ENCODE results near the gene POLR3A. TPM values are rescaled to one million over a fixed set of nuclear protein-coding genes. Genes with fewer than 3 reads are reported as not detected.
"Not testable (repeated sequence)": the region's sequence is repeated elsewhere in the genome, so short reads cannot be mapped to it uniquely, and the experiment has no call there.

The POLR3A gene
- total RNA-seq, 1 experiment from 2014 or later = 14.9 TPM

GRCh38 chr10:78070726-78071125 lies 41.4 kb upstream of the POLR3A start:
- CTCF ChIA-PET = no interaction called here

GRCh38 chr10:78070064-78070463 lies 40.7 kb upstream of the POLR3A start:
- BruUV-seq (replicated peaks); CTCF ChIA-PET: not testable (repeated sequence)

More at GRCh38 chr10:78070726-78071125, 41.4 kb upstream of the POLR3A start:
- no peak for DNase-seq
- intact Hi-C loops (cut with micrococcal nuclease; ENCODE audit: unreplicated experiment) = no loop called here
- Histone ChIP-seq H3K4me2 (no peak overlapping the region), H3K9me2 (ENCODE audit: insufficient read depth) (no peaks in the 10 kb centered on the region), H2AFZ (no peak overlapping the region; the same call in 1 of the 2 replicates), H3K4me1 (replicated peaks; ENCODE audit: insufficient read depth) (no peaks in the 10 kb centered on the region), H3K27me3 (ENCODE audit: insufficient read depth, low read depth) (no peaks in the 10 kb centered on the region; the same call in 1 of the 2 replicates), H4K20me1 (ENCODE audit: insufficient read depth) (no peaks in the 10 kb centered on the region), H3K27ac (no peak overlapping the region), H3K4me3 (no peak overlapping the region), H3K36me3 (ENCODE audit: low read depth) (no peaks in the 10 kb centered on the region), H3K9me3 (ENCODE audit: insufficient read depth, low read depth) (no peaks in the 10 kb centered on the region), H3F3A (ENCODE audit: insufficient read depth, low read depth) (no peaks in the 10 kb centered on the region), H3K79me2 (ENCODE audit: low read depth) (no peaks in the 10 kb centered on the region)
- no peak for TF ChIP-seq EZH2 (IDR thresholded peaks at IDR 0.05; ENCODE audit: low read depth)
- no peak for TF ChIP-seq CTCF (conservative IDR thresholded peaks at IDR 0.05)
- POLR2A ChIA-PET (ENCODE audit: unreplicated experiment) = no interaction called here
- no TSS peak for BruUV-seq (replicated peaks)

GRCh38 chr10:78069151-78069550 lies 39.8 kb upstream of the POLR3A start:
- Histone ChIP-seq H3F3A (ENCODE audit: insufficient read depth, low read depth) (no peaks in the 10 kb centered on the region), H3K4me2 (no peak overlapping the region), H3K27me3 (ENCODE audit: insufficient read depth, low read depth) (no peaks in the 10 kb centered on the region; the same call in 1 of the 2 replicates), H2AFZ (no peak overlapping the region), H3K9me2 (ENCODE audit: insufficient read depth) (no peaks in the 10 kb centered on the region), H3K4me1 (replicated peaks; ENCODE audit: insufficient read depth) (no peaks in the 10 kb centered on the region), H4K20me1 (ENCODE audit: insufficient read depth) (no peaks in the 10 kb centered on the region), H3K4me3 (no peak overlapping the region), H3K27ac (no peak overlapping the region), H3K79me2 (ENCODE audit: low read depth) (no peaks in the 10 kb centered on the region), H3K9me3 (ENCODE audit: insufficient read depth, low read depth) (no peaks in the 10 kb centered on the region), H3K36me3 (ENCODE audit: low read depth) (no peaks in the 10 kb centered on the region)
- TF ChIP-seq EZH2 (IDR thresholded peaks at IDR 0.05; ENCODE audit: low read depth) (no peak), CTCF (conservative IDR thresholded peaks at IDR 0.05) (no peak)
- POLR2A ChIA-PET (ENCODE audit: unreplicated experiment) = no interaction called here
- CTCF ChIA-PET = no interaction called here
- intact Hi-C loops (cut with micrococcal nuclease; ENCODE audit: unreplicated experiment) = no loop called here
- BruUV-seq (replicated peaks) = no TSS peak
- DNase-seq = no peak

More at GRCh38 chr10:78070064-78070463, 40.7 kb upstream of the POLR3A start:
- DNase-seq; H3K4me3 ChIP-seq; H3K9me2 ChIP-seq (ENCODE audit: insufficient read depth); H3K79me2 ChIP-seq (ENCODE audit: low read depth); H3K27me3 ChIP-seq (ENCODE audit: insufficient read depth, low read depth); H3K4me1 ChIP-seq (replicated peaks; ENCODE audit: insufficient read depth); intact Hi-C loops (cut with micrococcal nuclease; ENCODE audit: unreplicated experiment); H4K20me1 ChIP-seq (ENCODE audit: insufficient read depth); POLR2A ChIA-PET (ENCODE audit: unreplicated experiment); H3K36me3 ChIP-seq (ENCODE audit: low read depth); H3K27ac ChIP-seq; H3K4me2 ChIP-seq; H3F3A ChIP-seq (ENCODE audit: insufficient read depth, low read depth); H3K9me3 ChIP-seq (ENCODE audit: insufficient read depth, low read depth); H2AFZ ChIP-seq: not testable (repeated sequence)

GRCh38 chr10:78066728-78067430 lies 37.6 kb upstream of the POLR3A start:
- Histone ChIP-seq H3K9me3 (ENCODE audit: insufficient read depth, low read depth) (no peaks in the 10 kb centered on the region), H3K9me2 (ENCODE audit: insufficient read depth) (no peaks in the 10 kb centered on the region), H3K36me3 (ENCODE audit: low read depth) (no peaks in the 10 kb centered on the region), H2AFZ (no peak overlapping the region), H3K4me2 (no peak overlapping the region), H3K79me2 (ENCODE audit: low read depth) (no peaks in the 10 kb centered on the region), H3K4me3 (no peak overlapping the region), H3K27me3 (ENCODE audit: insufficient read depth, low read depth) (no peaks in the 10 kb centered on the region; the same call in none of the 2 replicates), H3K27ac (no peak overlapping the region), H3K4me1 (replicated peaks; ENCODE audit: insufficient read depth) (no peaks in the 10 kb centered on the region), H4K20me1 (ENCODE audit: insufficient read depth) (no peaks in the 10 kb centered on the region), H3F3A (ENCODE audit: insufficient read depth, low read depth) (no peaks in the 10 kb centered on the region)
- no TSS peak for BruUV-seq (replicated peaks)
- no peak for DNase-seq
- intact Hi-C loops (cut with micrococcal nuclease; ENCODE audit: unreplicated experiment) = no loop called here
- ChIA-PET POLR2A (ENCODE audit: unreplicated experiment) (no interaction called here), CTCF (no interaction called here)
- TF ChIP-seq CTCF (conservative IDR thresholded peaks at IDR 0.05) (no peak), EZH2 (IDR thresholded peaks at IDR 0.05; ENCODE audit: low read depth) (no peak)
